AG04449 (cell line): Measurements from ENCODE around the gene TRERF1.
A peak's percentile ranks its signal among the peaks of the same experiment; 100 is the strongest.

Experiments used
- CTCF ChIA-PET: fragments of 350-600 bp; formaldehyde crosslinking; extraction: SDS; loops from one replicate; lab custom pipeline; 2021; ENCODE audit warnings: antibody characterized with exemption; lab: Yijun Ruan, JAX
- POLR2A ChIA-PET: fragments of 400-600, 350-600 bp; formaldehyde crosslinking; extraction: SDS; loops from one replicate; lab custom pipeline; 2020; ENCODE audit warnings: antibody characterized with exemption, inconsistent platforms; lab: Yijun Ruan, JAX
- DNase-seq: peaks from one replicate; pipeline ENCODE4 v3.0.0-alpha.2; 2010; ENCODE audit warnings: low read depth, low spot score
- H3K4me3 ChIP-seq: 2 replicates; pipeline ENCODE4 v1.5.1; 2011; ENCODE audit warnings: low read depth, mild to moderate bottlenecking, control low read depth, low read length
- TF ChIP-seq, protein P1 (sequence below): IDR thresholded peaks from one replicate; pipeline ENCODE4 v1.5.1; 2011; ENCODE audit warnings: mild to moderate bottlenecking, moderate library complexity, low read length, control low read depth, inconsistent platforms; ENCODE audit not compliant: insufficient read depth; ENCODE audit errors: missing control alignments

TRERF1 gene

DNA sequence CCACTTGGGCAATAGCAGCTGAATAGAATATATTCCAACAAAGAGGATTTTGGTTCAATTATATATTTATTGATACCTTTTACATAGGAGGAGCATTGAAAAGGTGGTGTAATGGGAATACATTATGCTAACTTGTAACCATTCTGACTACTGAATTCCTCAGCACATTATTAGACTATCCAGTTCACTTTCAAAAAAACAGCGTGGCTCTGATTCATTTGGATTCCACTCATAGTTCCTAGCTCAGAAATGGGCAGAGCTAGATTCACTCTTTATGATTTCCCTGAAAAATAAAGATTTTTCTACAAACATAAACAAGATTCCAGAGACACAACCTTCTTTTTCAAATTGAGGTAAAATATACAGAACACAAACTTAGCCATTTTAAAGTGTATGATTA is 9.2 kb upstream of the TRERF1 start:
- no peak for DNase-seq

GRCh38 chr6:42459888-42460287 is 8.2 kb upstream of the TRERF1 start:
- TF ChIP-seq, protein P1, sequence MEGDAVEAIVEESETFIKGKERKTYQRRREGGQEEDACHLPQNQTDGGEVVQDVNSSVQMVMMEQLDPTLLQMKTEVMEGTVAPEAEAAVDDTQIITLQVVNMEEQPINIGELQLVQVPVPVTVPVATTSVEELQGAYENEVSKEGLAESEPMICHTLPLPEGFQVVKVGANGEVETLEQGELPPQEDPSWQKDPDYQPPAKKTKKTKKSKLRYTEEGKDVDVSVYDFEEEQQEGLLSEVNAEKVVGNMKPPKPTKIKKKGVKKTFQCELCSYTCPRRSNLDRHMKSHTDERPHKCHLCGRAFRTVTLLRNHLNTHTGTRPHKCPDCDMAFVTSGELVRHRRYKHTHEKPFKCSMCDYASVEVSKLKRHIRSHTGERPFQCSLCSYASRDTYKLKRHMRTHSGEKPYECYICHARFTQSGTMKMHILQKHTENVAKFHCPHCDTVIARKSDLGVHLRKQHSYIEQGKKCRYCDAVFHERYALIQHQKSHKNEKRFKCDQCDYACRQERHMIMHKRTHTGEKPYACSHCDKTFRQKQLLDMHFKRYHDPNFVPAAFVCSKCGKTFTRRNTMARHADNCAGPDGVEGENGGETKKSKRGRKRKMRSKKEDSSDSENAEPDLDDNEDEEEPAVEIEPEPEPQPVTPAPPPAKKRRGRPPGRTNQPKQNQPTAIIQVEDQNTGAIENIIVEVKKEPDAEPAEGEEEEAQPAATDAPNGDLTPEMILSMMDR = no peak
- no peak overlapping the region for H3K4me3 ChIP-seq
- CTCF ChIA-PET = interaction anchor here (2.2 kb wide), 1 partner anchor 88 kb away, joined by 11 read pairs; no protein-coding TSS in a partner anchor
- POLR2A ChIA-PET = no interaction called here
- DNase-seq = no peak

More for the DNA sequence above, 9.2 kb upstream of the TRERF1 start:
- TF ChIP-seq, protein P1 = no peak
- H3K4me3 ChIP-seq = no peak overlapping the region
- ChIA-PET POLR2A (interaction anchor here (2.2 kb wide), 1 partner anchor 8 kb away, joined by 6 read pairs; no protein-coding TSS in a partner anchor), CTCF (interaction anchor here (1.2 to 1.5 kb wide), 2 partner anchors 8 to 71 kb away, joined by 3 to 4 read pairs; no protein-coding TSS in a partner anchor)

DNA sequence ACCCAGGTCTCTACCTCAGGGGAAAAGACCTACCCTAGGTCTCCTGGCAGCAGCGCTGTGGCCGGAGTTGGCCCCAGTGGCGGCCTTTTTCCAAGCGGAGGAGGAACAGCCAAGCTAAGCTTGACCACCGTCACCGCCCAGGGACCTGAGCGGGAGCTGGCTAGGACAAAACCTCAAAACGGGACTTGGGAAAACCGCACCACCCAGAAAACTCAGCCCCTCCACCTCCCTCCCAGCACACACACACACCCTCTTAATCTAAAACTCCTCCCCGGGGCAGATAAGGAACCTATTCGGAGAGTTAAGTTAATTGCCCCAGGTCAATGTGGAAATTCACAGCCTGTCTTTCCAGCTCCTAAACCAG is 2.7 kb upstream of the TRERF1 start:
- no peak overlapping the region; the same call in 1 of the 2 replicates for H3K4me3 ChIP-seq
- CTCF ChIA-PET = interaction anchor here (1.1 to 2.9 kb wide), 3 partner anchors 120 to 240 kb away, joined by 3 to 9 read pairs (median 8); no protein-coding TSS in a partner anchor
- TF ChIP-seq, protein P1 = no peak
- DNase-seq = no peak
- POLR2A ChIA-PET = interaction anchor here (1.3 kb wide), 1 partner anchor 139 kb away, joined by 3 read pairs; no protein-coding TSS in a partner anchor

GRCh38 chr6:42453654-42454427 is 2.1 kb upstream of the TRERF1 start:
- H3K4me3 ChIP-seq = peak overlapping the region; percentile 74
- DNase-seq = no peak
- TF ChIP-seq, protein P1 = no peak
- ChIA-PET POLR2A (interaction anchor here (0.9 to 2.5 kb wide), 8 partner anchors 8 to 228 kb away, joined by 3 to 12 read pairs (median 4); partner anchors contain the start of gene UBR2), CTCF (interaction anchor here (0.6 to 2.9 kb wide), 9 partner anchors 8 to 239 kb away, joined by 3 to 13 read pairs (median 4); no protein-coding TSS in a partner anchor)

DNA sequence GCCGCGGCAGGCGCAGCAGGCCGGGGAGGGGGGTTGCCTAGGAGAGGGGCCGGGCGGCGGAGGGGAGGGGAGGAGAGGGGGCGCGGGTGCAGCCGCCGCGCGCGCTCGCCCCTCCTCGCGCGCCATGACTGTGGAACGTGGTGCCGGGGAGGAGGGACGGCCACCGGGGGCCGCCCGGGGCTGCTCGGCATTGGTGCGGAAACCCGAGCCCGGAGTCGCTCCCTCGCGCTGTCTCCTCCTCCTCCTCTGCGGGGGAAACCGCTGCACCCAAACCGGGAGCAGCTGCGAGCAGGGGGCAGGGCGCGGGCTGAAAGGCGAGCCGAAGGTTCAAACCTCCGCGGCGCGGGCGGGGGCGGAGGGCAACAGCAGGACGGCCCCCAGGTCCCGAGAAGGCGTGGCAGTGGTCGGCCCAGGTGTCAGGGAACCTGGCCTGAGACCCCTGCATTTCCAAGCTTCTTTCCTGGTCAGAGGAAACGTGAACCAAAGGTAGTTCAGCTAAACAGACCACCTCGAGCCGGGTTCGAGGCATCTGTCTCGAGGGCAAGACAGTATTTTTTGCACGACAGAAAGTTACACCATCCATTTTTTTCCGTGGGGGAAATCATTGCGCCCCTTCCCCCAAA is 1.4 kb upstream of the TRERF1 start:
- POLR2A ChIA-PET = interaction anchor here (0.9 to 2.5 kb wide), 11 partner anchors 9 to 227 kb away, joined by 3 to 12 read pairs (median 4); partner anchors contain the start of gene UBR2
- TF ChIP-seq, protein P1 = peak; percentile 10
- peak overlapping the region; percentile 74 for H3K4me3 ChIP-seq
- CTCF ChIA-PET = interaction anchor here (0.6 to 2.9 kb wide), 8 partner anchors 8 to 239 kb away, joined by 3 to 13 read pairs (median 4); no protein-coding TSS in a partner anchor
- DNase-seq = no peak
